Upper lobe of left lung (tissue), 4 donors: Measurements from ENCODE around the gene GRM5.

Experiments used
- CTCF ChIP-seq, 6 experiments: fragments of 450-650 bp in 4 of 6; fragments of 200-600 bp in 2 of 6; sonication (generic) in 2 of 6; IDR thresholded peaks; one replicate each; pipeline ENCODE4 v1.5.1; 2016 to 2019; ENCODE audit warnings: antibody characterized with exemption in 6 of 6
- EP300 ChIP-seq, 4 donors: sonication (generic); formaldehyde crosslinking; IDR thresholded peaks; one replicate each; pipeline ENCODE4 v1.5.1; 2017; ENCODE audit warnings: antibody characterized with exemption in 4 of 4, control low read depth in 2 of 4
- POLR2A ChIP-seq, 4 donors: fragments of 450-650 bp; IDR thresholded peaks; one replicate each; pipeline ENCODE4 v1.5.1; 2016 to 2017; ENCODE audit warnings: antibody characterized with exemption in 4 of 4, mild to moderate bottlenecking in 2 of 4

GRCh38 chr11:88909500-88909899, 156.3 kb downstream of the GRM5 start:
- no peak for TF ChIP-seq CTCF (IDR thresholded peaks at IDR 0.05)
- no peak for TF ChIP-seq POLR2A (IDR thresholded peaks at IDR 0.05)
- TF ChIP-seq EP300 (IDR thresholded peaks at IDR 0.05), result no peak
